Stimulated activated CD4-positive, alpha-beta T cell treated with anti-CD3 and anti-CD28 coated beads, Interleukin-1b, Interleukin-23, amount 100 ng/mL, for 1 hour (primary cell): ENCODE data around the gene ITM2C.

Experiments
- DNase-seq, 2 donors: peaks; one replicate each; pipeline ENCODE4 v3.0.0-alpha.2; 2020; ENCODE audit warnings: low read depth in 2 of 2

Gene ITM2C

GRCh38 chr2:230850358-230850658 is 14.4 kb upstream of the ITM2C start:
- DNase-seq, result no peak

DNA sequence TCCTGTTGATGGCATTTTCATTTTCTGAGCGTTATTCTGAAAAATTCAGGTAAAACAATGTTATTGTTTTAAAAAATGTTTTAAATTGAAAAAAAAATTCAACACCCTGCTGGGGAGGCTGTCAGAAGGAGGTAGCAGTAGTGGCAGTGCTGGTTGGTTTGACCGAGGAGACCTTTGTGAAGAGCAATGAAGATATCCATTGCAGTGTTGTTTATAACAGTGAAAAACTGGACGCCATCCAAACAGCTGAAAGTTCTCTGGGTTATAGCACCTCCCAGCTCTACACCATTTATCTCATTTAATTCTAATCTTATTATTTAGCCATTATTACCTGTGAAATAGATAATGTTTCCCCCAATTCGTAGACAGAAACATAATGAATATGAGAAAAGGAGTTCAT is 12.6 kb upstream of the ITM2C start:
- no peak for DNase-seq

DNA sequence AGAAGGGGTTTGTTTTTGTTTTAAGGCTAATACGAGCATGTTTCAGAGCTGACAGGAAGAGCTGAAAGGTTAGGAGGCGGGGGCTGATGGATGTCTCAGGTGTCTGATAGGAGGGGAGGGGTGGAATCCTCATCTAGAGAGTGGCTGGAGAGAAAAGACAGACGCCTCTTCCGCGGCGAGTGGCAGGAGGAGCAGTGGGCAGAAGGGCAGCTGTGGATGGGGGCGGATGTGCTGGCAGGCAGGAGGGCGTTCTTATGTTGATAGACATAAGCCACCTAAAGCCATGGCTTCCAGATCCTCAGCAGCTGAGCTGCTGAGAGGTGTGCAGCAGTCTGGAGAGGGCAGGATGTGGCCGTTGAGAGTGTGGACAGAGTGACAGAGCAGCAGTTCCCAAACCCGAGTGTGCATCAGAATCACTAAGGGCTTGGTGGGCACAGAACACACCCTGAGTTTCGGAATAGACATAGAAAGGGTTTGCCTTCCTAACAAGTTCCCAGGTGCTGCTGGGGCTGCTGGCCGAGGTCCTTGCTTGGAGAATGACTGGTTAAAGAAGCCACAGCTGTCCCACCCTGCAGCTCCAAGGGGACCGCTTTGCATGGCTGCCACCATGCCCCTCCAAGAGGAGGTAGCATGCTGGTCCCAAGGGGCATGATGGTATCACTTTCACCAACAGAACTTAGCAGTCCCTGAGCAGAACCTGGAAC is 3.0 kb upstream of the ITM2C start:
- no peak for DNase-seq

- no peak for DNase-seq
Measured at GRCh38 chr2:230862292-230862691, 2.5 kb upstream of the ITM2C start.

DNA sequence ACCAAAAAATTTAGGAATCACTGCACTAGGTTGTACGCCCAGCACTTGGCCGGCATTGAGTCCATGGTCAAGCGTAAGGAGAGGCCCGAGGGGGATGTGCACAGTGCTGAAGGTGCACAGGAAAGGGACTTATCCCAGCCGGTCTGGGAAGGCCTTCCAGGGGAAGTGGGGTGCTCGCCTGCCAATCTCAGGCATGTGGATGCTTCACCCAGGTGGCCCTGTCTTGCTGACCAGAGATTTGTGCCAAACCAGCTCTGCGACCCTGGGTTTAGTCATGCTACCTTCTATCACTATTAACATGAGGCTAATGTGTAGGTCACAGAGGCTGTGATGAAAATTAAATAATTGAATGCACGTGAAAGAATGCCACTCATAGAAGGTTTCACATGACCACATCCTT is 1.7 kb upstream of the ITM2C start:
- no peak for DNase-seq

DNA sequence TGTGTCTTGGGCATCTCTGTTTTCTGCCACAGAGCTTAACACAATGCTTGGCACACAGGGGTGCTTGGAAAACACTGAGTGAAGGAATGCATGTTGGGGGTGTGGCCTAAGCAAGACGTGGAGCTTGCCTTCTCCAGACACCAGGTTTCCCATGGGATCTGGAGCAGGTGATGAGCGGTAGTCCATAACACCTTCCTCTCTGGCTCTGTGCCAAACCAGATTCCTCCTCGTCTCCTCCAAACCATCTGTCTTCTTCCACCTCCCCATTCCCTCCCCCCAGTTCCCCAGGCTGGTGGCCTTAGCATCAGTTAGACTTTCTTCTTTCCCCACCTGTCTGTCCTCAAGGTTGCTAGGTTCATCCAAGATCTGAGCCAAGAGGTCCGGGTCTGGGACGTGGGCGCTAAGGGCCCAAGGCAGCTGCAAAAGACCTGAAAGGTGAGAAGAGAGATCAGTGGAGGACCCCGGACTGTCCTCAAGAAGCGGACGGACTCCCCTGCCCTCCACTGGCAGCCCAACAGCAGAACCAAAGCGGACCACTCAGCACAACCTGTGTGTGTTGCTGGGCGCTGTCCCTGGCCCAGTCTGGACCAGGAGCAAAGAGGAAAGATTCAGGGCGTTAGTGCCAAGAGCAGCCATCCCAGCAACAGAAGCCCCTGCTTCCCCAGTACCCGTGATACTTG is 1.2 kb upstream of the ITM2C start:
- DNase-seq, result no peak

DNA sequence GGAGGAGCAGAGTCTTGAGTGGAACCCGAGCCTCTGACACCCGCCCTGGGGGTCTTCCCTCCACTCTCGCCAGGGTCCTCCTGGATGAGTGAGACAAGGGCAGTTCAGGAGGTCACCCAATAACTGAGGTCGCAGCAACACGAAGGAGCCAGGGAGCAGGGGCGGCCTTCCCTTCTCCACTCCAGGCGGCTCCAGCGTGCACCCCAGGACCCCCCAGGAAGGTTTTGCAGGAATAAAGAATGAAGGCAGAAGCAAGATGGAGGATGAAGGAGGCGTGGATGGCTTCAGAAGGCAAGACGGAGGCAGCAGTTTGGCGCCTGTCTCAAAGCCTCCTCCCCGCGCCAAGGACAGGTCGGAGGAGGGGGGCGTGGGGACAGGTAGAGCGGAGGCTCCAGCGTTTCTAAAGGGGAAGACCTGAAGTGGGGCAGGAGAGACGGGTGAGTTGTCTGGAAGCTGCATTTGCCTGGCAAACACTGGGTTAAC is 579 bp upstream of the ITM2C start:
- DNase-seq, result no peak

DNA sequence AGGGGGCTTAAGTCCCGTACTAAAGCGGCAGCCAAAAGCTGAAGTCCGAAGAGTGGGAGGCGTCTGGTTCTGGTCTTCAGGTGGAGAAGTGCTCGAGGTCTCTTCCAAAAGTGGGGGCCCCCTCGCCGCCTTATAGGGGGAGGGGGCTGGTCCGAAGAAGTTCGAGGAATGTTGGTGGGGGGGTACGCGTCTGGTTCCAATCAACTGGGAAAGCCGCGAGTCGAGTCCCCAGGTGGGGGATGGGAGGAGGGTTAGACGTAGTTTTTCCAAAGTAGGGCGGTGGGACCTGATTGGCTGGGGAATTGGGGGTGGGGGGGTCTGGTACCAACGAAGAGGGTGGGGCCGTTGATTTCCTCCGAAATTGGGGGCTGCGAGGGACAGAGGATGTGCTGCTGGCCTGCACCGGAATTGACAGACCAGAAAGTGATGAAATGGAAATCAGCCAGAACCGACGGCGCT is 594 bp downstream of the ITM2C start:
- no peak for DNase-seq

- no peak for DNase-seq
Measured at GRCh38 chr2:230865766-230866755, 1.3 kb downstream of the ITM2C start.

- peak in 1 of 2 donors; percentile 45 for DNase-seq
Measured at GRCh38 chr2:230866756-230867523, 2.2 kb downstream of the ITM2C start.

DNA sequence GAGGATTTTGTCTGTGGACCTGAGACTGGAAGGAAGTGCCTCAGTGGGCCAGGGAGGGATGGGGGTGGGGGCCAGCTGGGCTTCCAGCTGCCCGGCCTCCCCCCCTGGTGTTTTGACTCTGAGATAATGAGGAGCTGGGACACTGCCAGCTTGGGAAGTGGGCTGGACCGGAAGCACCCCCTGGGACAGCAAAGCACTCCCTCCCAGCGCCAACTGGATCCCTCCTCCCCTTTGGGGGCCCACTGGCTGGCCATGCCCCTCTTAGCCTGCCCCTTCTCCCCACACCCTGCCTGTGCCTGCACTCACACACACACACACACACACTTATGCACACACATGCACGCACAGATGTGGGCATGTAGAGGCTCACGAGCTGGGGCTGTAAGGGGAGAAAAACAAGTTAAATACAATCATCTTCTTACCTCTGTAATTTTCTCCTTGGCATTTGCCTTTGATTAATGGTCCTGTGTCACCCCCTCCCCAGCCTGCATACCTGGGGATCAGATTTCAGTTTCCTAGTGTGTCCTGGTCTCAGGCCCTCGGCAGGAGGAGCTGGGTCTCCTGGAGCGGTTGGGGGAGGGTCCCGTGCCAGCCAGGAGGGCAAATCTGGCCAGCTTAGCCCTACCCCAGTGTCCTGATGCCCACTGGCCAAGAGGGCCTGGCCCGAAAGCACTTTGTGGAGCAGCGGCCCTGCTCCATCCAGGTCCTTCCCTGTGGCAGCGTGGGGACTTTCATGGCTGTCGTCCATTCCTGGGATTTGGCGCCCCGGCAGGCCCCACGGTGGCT is 3.6 kb downstream of the ITM2C start:
- no peak for DNase-seq

- DNase-seq, result no peak
Measured at GRCh38 chr2:230868947-230869913, 4.5 kb downstream of the ITM2C start.

DNA sequence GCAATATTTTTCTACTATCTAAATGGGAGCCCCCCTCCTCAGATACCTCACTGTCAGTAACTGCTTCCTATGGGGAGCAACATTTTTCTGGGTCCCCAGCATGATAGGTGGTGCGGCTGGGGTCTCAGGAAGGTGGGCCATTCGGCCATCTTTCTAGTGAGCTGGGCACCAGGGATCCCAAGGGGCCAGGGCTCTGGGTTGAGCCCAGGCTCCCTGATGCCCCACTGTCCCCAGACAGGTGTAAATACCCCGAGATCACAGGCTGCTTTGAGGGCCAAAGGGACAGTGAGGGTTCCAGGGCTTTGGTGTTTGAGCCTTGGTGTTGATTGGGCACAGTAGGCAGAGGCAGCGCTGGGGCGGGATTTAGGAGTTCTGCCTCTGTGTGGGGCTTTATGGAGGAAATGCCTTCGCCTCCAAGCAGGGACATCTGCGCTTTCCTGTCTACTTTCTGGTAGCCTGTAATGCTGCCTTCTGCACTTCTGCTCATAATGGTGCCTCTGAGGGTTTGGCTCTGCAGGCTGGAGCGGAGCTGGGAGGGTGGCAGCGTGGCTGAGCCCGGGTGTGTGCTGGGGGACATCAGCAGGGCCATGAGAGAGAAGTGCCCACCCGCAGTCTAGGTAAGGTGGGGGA is 5.3 kb downstream of the ITM2C start:
- no peak for DNase-seq

GRCh38 chr2:230870544-230871360 is 6.0 kb downstream of the ITM2C start:
- no peak for DNase-seq

GRCh38 chr2:230871361-230872150 is 6.8 kb downstream of the ITM2C start:
- no peak for DNase-seq

- DNase-seq, result no peak
Measured at GRCh38 chr2:230872151-230872967, 7.6 kb downstream of the ITM2C start.
